GM12891 (cell line): ENCODE data around the gene SORCS2.

Source experiments
- POLR2A ChIP-seq: IDR thresholded peaks from 2 replicates; pipeline ENCODE4 v1.6.1; 2011; ENCODE audit warnings: low read depth, low read length, control low read depth
- POLR2AphosphoS5 ChIP-seq: IDR thresholded peaks from 2 replicates; pipeline ENCODE4 v1.6.1; 2011; ENCODE audit warnings: low read depth, low read length, control low read depth
- POU2F2 ChIP-seq: IDR thresholded peaks from 2 replicates; pipeline ENCODE4 v1.6.1; 2011; ENCODE audit warnings: low read depth, mild to moderate bottlenecking, control low read depth, low read length, moderate library complexity
- SPI1 ChIP-seq: IDR thresholded peaks from 2 replicates; pipeline ENCODE4 v1.6.1; 2011; ENCODE audit warnings: low read depth, low read length, control low read depth

DNA sequence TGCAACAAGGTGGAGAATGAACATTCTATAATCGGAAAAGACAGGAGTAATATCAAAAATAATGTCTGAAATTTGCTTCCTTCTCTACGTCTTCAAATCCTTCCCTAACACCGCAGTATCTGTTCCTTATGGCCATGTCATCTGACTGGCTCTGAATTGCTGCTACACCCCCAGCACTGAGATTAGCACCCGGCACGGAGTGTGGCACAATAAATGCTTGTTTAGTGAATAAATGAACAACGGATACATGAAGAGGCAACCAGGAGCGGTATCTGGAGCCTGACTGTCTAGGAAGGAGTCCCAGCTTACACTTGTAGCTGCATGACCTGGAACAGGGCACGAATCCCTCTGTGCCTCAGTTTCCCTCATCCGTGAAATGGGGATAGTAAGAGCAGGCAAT lies 583.1 kb downstream of the SORCS2 start:
- TF ChIP-seq POLR2AphosphoS5 (no peak), SPI1 (no peak), POLR2A (no peak), POU2F2 (no peak)
